Activated B cell treated with CpG ODN at 0.5 μM for 24 hours (primary cell): ENCODE data around the gene PACC1. TPM values are rescaled to one million over a fixed set of nuclear protein-coding genes. Genes with fewer than 3 reads are reported as not detected.

Source experiments
- ATAC-seq: fragments of 200-7000 bp; cut with Tn5 transposase; one replicate; pipeline ENCODE4 v1.10.0; 2021; ENCODE audit warnings: low read depth, mild to moderate bottlenecking, moderate library complexity
- CTCF ChIA-PET: fragments of 350-600 bp; sonication (Branson Sonifier 250); formaldehyde crosslinking; loops from one replicate; lab custom pipeline; 2021; ENCODE audit warnings: antibody characterized with exemption; lab: Charles Lee
- POLR2A ChIA-PET: fragments of 350-600 bp; sonication (Branson Sonifier 250); formaldehyde crosslinking; loops from one replicate; lab custom pipeline; 2021; ENCODE audit warnings: antibody characterized with exemption; lab: Charles Lee
- DNase-seq: peaks from one replicate; pipeline ENCODE4 v3.0.0; 2022
- H3K27ac Mint-ChIP-seq: one replicate; pipeline ENCODE4 v1.8.0; 2020; ENCODE audit warnings: mixed read lengths
- H3K27me3 Mint-ChIP-seq: one replicate; pipeline ENCODE4 v1.8.0; 2021; ENCODE audit warnings: mixed read lengths
- H3K36me3 Mint-ChIP-seq: one replicate; pipeline ENCODE4 v1.8.0; 2021; ENCODE audit warnings: low read depth, mixed read lengths
- H3K4me1 Mint-ChIP-seq: one replicate; pipeline ENCODE4 v1.8.0; 2021; ENCODE audit warnings: mixed read lengths
- H3K4me3 Mint-ChIP-seq: one replicate; pipeline ENCODE4 v1.8.0; 2020; ENCODE audit warnings: mild to moderate bottlenecking, mixed read lengths
- H3K9me3 Mint-ChIP-seq: one replicate; pipeline ENCODE4 v1.8.0; 2020; ENCODE audit warnings: mixed read lengths
- intact Hi-C: fragments of 100-400 bp; cut with micrococcal nuclease; formaldehyde crosslinking; loops from one replicate; pipeline ENCODE4 v1.15.1; 2024
- total RNA-seq: library from RNA; stranded (reverse); gene quantifications from 2 replicates; pipeline ENCODE4 v1.2.3, GENCODE V29; 2022
- TF ChIP-seq, protein P1 (sequence below): fragments of 200-600 bp; IDR thresholded peaks from one replicate; pipeline ENCODE4 v1.8.0; 2022; ENCODE audit warnings: antibody characterized with exemption, mild to moderate bottlenecking

Gene PACC1
- total RNA-seq, 1 donor from 2014 or later = 20.0 TPM

GRCh38 chr1:212430416-212430815, 15.7 kb upstream of the PACC1 start:
- H3K27ac Mint-ChIP-seq = no peak overlapping the region
- H3K27me3 Mint-ChIP-seq = no peaks in the 10 kb centered on the region
- no peak for DNase-seq
- peaks cover 16% of the 10 kb centered on the region for H3K4me1 Mint-ChIP-seq
- no peaks in the 10 kb centered on the region for H3K36me3 Mint-ChIP-seq
- TF ChIP-seq, protein P1, sequence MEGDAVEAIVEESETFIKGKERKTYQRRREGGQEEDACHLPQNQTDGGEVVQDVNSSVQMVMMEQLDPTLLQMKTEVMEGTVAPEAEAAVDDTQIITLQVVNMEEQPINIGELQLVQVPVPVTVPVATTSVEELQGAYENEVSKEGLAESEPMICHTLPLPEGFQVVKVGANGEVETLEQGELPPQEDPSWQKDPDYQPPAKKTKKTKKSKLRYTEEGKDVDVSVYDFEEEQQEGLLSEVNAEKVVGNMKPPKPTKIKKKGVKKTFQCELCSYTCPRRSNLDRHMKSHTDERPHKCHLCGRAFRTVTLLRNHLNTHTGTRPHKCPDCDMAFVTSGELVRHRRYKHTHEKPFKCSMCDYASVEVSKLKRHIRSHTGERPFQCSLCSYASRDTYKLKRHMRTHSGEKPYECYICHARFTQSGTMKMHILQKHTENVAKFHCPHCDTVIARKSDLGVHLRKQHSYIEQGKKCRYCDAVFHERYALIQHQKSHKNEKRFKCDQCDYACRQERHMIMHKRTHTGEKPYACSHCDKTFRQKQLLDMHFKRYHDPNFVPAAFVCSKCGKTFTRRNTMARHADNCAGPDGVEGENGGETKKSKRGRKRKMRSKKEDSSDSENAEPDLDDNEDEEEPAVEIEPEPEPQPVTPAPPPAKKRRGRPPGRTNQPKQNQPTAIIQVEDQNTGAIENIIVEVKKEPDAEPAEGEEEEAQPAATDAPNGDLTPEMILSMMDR = no peak
- intact Hi-C loops = loop anchor here (10.0 kb wide), 1 partner anchor 916 kb away; no protein-coding TSS in a partner anchor
- H3K4me3 Mint-ChIP-seq = no peak overlapping the region
- POLR2A ChIA-PET = interaction anchor here (0.6 to 1.6 kb wide), 2 partner anchors 36 to 368 kb away, joined by 4 to 6 read pairs; no protein-coding TSS in a partner anchor
- CTCF ChIA-PET = interaction anchor here (0.5 to 1.6 kb wide), 2 partner anchors 24 to 26 kb away, joined by 3 read pairs; no protein-coding TSS in a partner anchor
- no peak for ATAC-seq
- H3K9me3 Mint-ChIP-seq = no peaks in the 10 kb centered on the region

DNA sequence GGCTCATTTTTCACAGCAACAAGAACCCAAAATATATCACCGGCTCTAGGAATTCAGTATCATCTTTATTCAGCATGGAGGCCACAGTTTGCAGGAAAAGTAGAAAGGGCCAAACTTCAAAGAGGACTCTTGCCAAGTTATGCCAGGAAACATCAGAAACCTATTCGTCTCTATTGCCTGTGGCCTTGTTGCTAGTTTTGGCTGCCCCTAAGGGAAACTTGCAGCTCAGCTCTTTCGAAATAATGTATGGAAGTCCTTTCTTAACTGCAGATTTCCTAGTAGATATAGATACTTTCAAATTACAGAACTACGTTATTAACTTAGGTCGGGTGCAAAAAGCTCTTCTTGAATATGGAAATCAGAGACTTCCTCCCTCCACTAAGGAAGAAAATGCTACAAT, 13.8 kb upstream of the PACC1 start:
- Mint-ChIP-seq H3K4me3 (no peak overlapping the region), H3K9me3 (no peaks in the 10 kb centered on the region), H3K27me3 (peaks cover 7% of the 10 kb centered on the region), H3K36me3 (no peaks in the 10 kb centered on the region), H3K27ac (no peak overlapping the region), H3K4me1 (peaks cover 8% of the 10 kb centered on the region)
- ATAC-seq (no peak), DNase-seq (no peak)
- TF ChIP-seq, protein P1 = no peak
- CTCF ChIA-PET = interaction anchor here (1.7 kb wide), 1 partner anchor 29 kb away, joined by 3 read pairs; no protein-coding TSS in a partner anchor
- intact Hi-C loops = no loop called here
- POLR2A ChIA-PET = interaction anchor here (2.3 kb wide), 1 partner anchor 14 kb away, joined by 8 read pairs; the partner anchor contains the start of gene PACC1

DNA sequence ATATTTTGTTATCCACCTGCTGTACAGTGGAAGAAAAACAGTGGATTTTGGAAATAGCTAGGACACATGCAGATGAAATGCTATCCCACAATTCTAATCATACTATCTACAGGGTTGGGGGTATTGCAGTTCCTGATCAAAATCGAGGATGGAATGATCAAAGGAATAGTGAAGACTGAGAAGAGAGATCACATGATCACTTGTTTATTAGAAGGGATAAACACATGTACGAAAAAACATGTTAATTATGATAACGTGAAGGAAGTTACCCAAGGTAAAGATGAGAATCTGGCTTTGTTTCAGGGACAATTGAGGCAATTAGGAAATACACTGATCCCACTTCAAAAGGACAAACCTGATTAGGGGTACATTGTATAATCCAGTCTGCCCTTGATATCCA, 9.2 kb upstream of the PACC1 start:
- no peaks in the 10 kb centered on the region for H3K9me3 Mint-ChIP-seq
- no peak overlapping the region for H3K27ac Mint-ChIP-seq
- no peak overlapping the region for H3K4me3 Mint-ChIP-seq
- POLR2A ChIA-PET = no interaction called here
- ATAC-seq (no peak), DNase-seq (no peak)
- intact Hi-C loops = no loop called here
- no peaks in the 10 kb centered on the region for H3K4me1 Mint-ChIP-seq
- TF ChIP-seq, protein P1 = no peak
- peaks cover 9% of the 10 kb centered on the region for H3K27me3 Mint-ChIP-seq
- CTCF ChIA-PET = no interaction called here
- no peaks in the 10 kb centered on the region for H3K36me3 Mint-ChIP-seq

DNA sequence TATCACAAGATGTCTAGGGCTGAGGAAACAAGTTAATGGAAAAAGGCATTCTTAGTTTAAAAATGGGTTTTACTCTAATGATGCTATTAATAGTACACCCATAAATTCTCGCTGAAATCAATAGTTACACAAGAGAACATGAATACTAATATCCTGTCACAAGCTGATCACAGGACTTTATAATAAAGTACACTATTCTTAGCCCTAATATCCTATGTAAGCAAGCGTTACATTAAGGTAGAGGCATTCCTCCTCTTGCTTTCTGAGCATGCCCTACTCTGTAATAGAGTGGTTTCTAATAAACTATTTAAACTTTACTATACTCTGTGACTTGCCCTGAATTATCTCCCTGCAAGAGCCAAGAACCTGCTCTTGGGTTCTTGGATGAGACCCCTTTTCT, 6.5 kb upstream of the PACC1 start:
- Mint-ChIP-seq H3K4me1 (no peaks in the 10 kb centered on the region), H3K4me3 (no peak overlapping the region), H3K9me3 (no peaks in the 10 kb centered on the region), H3K36me3 (no peaks in the 10 kb centered on the region), H3K27ac (no peak overlapping the region), H3K27me3 (peaks cover 9% of the 10 kb centered on the region)
- TF ChIP-seq, protein P1 = no peak
- no peak for DNase-seq
- intact Hi-C loops = no loop called here
- ChIA-PET CTCF (no interaction called here), POLR2A (no interaction called here)
- ATAC-seq = no peak

DNA sequence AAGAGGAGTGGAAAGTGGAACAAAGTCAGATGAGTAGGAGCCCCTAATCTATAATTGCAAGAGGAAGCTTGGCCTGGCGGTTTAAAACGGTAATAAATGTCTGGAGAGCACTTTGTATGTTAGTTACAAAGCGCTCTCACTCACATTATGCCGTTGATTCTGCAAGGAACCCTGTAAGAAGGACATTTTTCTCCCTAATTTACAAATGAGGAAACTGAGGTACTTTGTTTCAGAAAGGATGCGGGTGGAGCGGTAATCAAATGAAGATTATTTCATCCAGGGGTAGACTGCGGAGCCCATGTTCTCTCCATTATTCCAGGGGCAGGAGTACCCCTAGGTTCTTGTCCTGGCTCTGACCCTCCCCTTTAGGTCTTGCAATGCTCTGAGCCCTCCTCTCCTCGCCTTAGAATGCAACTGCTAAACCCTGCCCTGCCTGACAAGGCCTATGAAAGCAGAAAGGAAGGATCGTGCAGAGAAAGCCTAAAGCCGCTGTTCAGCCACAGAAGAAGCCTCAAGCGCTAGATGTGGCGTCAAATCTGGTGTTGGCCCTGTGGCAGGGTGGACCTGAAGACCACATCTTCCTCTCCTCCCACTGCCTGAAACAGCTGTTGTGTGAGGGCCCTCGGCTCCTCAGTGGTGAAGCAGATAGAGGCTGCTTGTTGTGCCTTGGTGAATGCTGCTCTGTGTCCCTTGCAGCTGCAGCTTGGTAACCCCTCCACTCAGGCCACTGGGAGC, 588 bp upstream of the PACC1 start:
- CTCF ChIA-PET = interaction anchor here (1.1 to 1.2 kb wide), 3 partner anchors 41 to 380 kb away, joined by 3 to 12 read pairs (median 4); partner anchors contain the start of genes DTL and INTS7
- DNase-seq = no peak
- peak overlapping the region; percentile 100 for H3K4me3 Mint-ChIP-seq
- TF ChIP-seq, protein P1 = no peak
- no peaks in the 10 kb centered on the region for H3K27me3 Mint-ChIP-seq
- POLR2A ChIA-PET = interaction anchor here (0.5 to 2.0 kb wide), 15 partner anchors 13 to 1869 kb away, joined by 3 to 21 read pairs (median 4); partner anchors contain the start of genes ATF3, FLVCR1, NENF and PPP2R5A
- peaks cover 21% of the 10 kb centered on the region for H3K36me3 Mint-ChIP-seq
- H3K4me1 Mint-ChIP-seq = peaks cover 43% of the 10 kb centered on the region
- no peaks in the 10 kb centered on the region for H3K9me3 Mint-ChIP-seq
- peak overlapping the region; percentile 96 for H3K27ac Mint-ChIP-seq
- intact Hi-C loops = loop anchor here (1.0 to 10.0 kb wide), 8 partner anchors 17 to 836 kb away; partner anchors contain the start of genes ATF3, FLVCR1, LPGAT1 and NENF
- ATAC-seq = no peak
